Neural cell (in vitro differentiated cells): Measurements from ENCODE around the gene PTPN9. TPM values are rescaled to one million over a fixed set of nuclear protein-coding genes. Genes with fewer than 3 reads are reported as not detected.
"Not testable (repeated sequence)": the region's sequence is repeated elsewhere in the genome, so short reads cannot be mapped to it uniquely, and the experiment has no call there.

Experiments
- H2AFZ ChIP-seq: fragments of 200-600, 300-800 bp; sonication (generic), shearing (Covaris generic); 2 replicates; pipeline ENCODE4 v1.6.0; 2014; ENCODE audit warnings: low read depth, mild to moderate bottlenecking, antibody characterized with exemption, low read length, moderate library complexity
- H3F3A ChIP-seq: fragments of 200-600 bp; shearing (Covaris generic); 2 replicates; pipeline ENCODE4 v1.6.1; 2016; ENCODE audit warnings: mild to moderate bottlenecking, moderate library complexity, mixed read lengths, antibody characterized with exemption, low read length; ENCODE audit not compliant: insufficient read depth, poor library complexity, severe bottlenecking
- H3K27ac ChIP-seq: fragments of 200-600, 300-800 bp; sonication (generic), shearing (Covaris generic); 2 replicates; pipeline ENCODE4 v1.5.1; 2014; ENCODE audit warnings: mild to moderate bottlenecking, low read length, moderate library complexity
- H3K27me3 ChIP-seq: fragments of 300-800, 200-600 bp; sonication (generic), shearing (Covaris generic); 2 replicates; pipeline ENCODE4 v1.6.0; 2014; ENCODE audit warnings: mild to moderate bottlenecking, low read depth, low read length, moderate library complexity; ENCODE audit not compliant: insufficient read depth
- H3K36me3 ChIP-seq: fragments of 300-800, 200-600 bp; sonication (generic), shearing (Covaris generic); 2 replicates; pipeline ENCODE4 v1.5.1; 2014; ENCODE audit warnings: mild to moderate bottlenecking, antibody characterized with exemption, low read length, moderate library complexity; ENCODE audit not compliant: insufficient read depth
- H3K4me2 ChIP-seq: fragments of 300-800, 200-600 bp; sonication (generic), shearing (Covaris generic); 2 replicates; pipeline ENCODE4 v1.6.0; 2014; ENCODE audit warnings: mild to moderate bottlenecking, low read length
- H3K4me3 ChIP-seq: fragments of 300-800, 200-600 bp; sonication (generic), shearing (Covaris generic); 2 replicates; pipeline ENCODE4 v1.5.1; 2014; ENCODE audit warnings: mild to moderate bottlenecking, low read length, moderate library complexity
- H3K79me2 ChIP-seq: fragments of 200-600 bp; shearing (Covaris generic); replicated peaks from 2 replicates; pipeline ENCODE4 v1.6.0; 2014; ENCODE audit warnings: mild to moderate bottlenecking, low read length, moderate library complexity; ENCODE audit not compliant: insufficient read depth
- H3K9ac ChIP-seq: fragments of 300-800, 200-600 bp; sonication (generic), shearing (Covaris generic); 2 replicates; pipeline ENCODE4 v1.6.1; 2016; ENCODE audit warnings: mild to moderate bottlenecking, low read length, mixed read lengths
- H3K9me2 ChIP-seq: fragments of 200-600 bp; shearing (Covaris generic); 2 replicates; pipeline ENCODE4 v1.6.1; 2016; ENCODE audit warnings: mild to moderate bottlenecking, low read length, mixed read lengths; ENCODE audit not compliant: insufficient read depth
- H3K9me3 ChIP-seq: fragments of 200-600, 300-800 bp; sonication (generic), shearing (Covaris generic); 2 replicates; pipeline ENCODE4 v1.6.1; 2016; ENCODE audit warnings: mild to moderate bottlenecking, mixed run types, low read length, moderate library complexity, mixed read lengths
- H4K20me1 ChIP-seq: fragments of 200-600 bp; shearing (Covaris generic); 2 replicates; pipeline ENCODE4 v1.6.1; 2016; ENCODE audit warnings: mild to moderate bottlenecking, mixed run types; ENCODE audit not compliant: insufficient read depth
- EP300 ChIP-seq: fragments of 450-650 bp; conservative IDR thresholded peaks from 2 replicates; pipeline ENCODE4 v1.6.1; 2014; ENCODE audit warnings: antibody characterized with exemption, mild to moderate bottlenecking, moderate library complexity; ENCODE audit not compliant: poor library complexity, severe bottlenecking
- EZH2 ChIP-seq: fragments of 200-600, 300-800 bp; shearing (Covaris generic), sonication (generic); IDR thresholded peaks from 2 replicates; pipeline ENCODE4 v1.6.1; 2014; ENCODE audit warnings: antibody characterized with exemption, low read length, borderline replicate concordance, mild to moderate bottlenecking; ENCODE audit not compliant: insufficient read depth, poor library complexity, severe bottlenecking
- MXI1 ChIP-seq: fragments of 450-650 bp; conservative IDR thresholded peaks from 2 replicates; pipeline ENCODE4 v1.6.1; 2014; ENCODE audit warnings: antibody characterized with exemption, mild to moderate bottlenecking; ENCODE audit not compliant: poor library complexity, severe bottlenecking
- POLR2AphosphoS5 ChIP-seq: IDR thresholded peaks from 2 replicates; pipeline ENCODE4 v1.6.1; 2012
- RAD21 ChIP-seq: fragments of 450-650 bp; conservative IDR thresholded peaks from 2 replicates; pipeline ENCODE4 v1.6.1; 2014; ENCODE audit warnings: antibody characterized with exemption, mild to moderate bottlenecking, moderate library complexity
- SMC3 ChIP-seq: fragments of 450-650 bp; conservative IDR thresholded peaks from 2 replicates; pipeline ENCODE4 v1.6.1; 2014; ENCODE audit warnings: antibody characterized with exemption, mild to moderate bottlenecking, moderate library complexity; ENCODE audit not compliant: poor library complexity
- TAF1 ChIP-seq: IDR thresholded peaks from 2 replicates; pipeline ENCODE4 v1.6.1; 2012; ENCODE audit warnings: low read depth
- polyA plus RNA-seq: library from polyadenylated mRNA; depleted of rRNA; stranded (reverse); fragments of >200 nt; gene quantifications from 2 replicates; pipeline ENCODE4 v1.2.3, GENCODE V29; 2014
- TF ChIP-seq, protein P1 (sequence below): fragments of 450-650 bp; IDR thresholded peaks from 2 replicates; pipeline ENCODE4 v1.5.1; 2014; ENCODE audit warnings: antibody characterized with exemption, mild to moderate bottlenecking, moderate library complexity; ENCODE audit not compliant: poor library complexity, severe bottlenecking
- TF ChIP-seq, protein P2 (sequence below): IDR thresholded peaks from 2 replicates; pipeline ENCODE4 v1.6.1; 2012; ENCODE audit warnings: borderline replicate concordance

Gene PTPN9
- polyA plus RNA-seq, 1 donor from 2014 or later = 33.1 TPM

DNA sequence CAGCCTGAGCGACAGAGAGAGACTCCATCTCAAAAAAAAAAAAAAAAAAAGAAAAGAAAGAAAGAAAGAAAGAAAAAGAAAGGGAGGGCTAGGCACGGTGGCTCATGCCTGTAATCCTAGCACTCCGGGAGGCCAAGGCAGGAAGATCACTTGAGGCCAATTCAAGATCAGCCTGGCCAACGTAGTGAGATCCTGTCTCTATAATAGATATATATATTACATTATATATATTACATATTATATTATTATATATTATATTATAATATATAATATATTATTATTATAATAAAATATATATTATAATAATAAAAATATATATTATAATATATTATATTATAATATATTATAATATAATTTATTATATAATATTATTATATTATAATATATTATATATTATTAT is 48.9 kb downstream of the PTPN9 start:
- no peak overlapping the region for H3K27ac ChIP-seq
- H4K20me1 ChIP-seq = no peaks in the 10 kb centered on the region
- H3K36me3 ChIP-seq = no peaks in the 10 kb centered on the region
- TF ChIP-seq, protein P1, sequence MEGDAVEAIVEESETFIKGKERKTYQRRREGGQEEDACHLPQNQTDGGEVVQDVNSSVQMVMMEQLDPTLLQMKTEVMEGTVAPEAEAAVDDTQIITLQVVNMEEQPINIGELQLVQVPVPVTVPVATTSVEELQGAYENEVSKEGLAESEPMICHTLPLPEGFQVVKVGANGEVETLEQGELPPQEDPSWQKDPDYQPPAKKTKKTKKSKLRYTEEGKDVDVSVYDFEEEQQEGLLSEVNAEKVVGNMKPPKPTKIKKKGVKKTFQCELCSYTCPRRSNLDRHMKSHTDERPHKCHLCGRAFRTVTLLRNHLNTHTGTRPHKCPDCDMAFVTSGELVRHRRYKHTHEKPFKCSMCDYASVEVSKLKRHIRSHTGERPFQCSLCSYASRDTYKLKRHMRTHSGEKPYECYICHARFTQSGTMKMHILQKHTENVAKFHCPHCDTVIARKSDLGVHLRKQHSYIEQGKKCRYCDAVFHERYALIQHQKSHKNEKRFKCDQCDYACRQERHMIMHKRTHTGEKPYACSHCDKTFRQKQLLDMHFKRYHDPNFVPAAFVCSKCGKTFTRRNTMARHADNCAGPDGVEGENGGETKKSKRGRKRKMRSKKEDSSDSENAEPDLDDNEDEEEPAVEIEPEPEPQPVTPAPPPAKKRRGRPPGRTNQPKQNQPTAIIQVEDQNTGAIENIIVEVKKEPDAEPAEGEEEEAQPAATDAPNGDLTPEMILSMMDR = no peak
- TF ChIP-seq, protein P2, sequence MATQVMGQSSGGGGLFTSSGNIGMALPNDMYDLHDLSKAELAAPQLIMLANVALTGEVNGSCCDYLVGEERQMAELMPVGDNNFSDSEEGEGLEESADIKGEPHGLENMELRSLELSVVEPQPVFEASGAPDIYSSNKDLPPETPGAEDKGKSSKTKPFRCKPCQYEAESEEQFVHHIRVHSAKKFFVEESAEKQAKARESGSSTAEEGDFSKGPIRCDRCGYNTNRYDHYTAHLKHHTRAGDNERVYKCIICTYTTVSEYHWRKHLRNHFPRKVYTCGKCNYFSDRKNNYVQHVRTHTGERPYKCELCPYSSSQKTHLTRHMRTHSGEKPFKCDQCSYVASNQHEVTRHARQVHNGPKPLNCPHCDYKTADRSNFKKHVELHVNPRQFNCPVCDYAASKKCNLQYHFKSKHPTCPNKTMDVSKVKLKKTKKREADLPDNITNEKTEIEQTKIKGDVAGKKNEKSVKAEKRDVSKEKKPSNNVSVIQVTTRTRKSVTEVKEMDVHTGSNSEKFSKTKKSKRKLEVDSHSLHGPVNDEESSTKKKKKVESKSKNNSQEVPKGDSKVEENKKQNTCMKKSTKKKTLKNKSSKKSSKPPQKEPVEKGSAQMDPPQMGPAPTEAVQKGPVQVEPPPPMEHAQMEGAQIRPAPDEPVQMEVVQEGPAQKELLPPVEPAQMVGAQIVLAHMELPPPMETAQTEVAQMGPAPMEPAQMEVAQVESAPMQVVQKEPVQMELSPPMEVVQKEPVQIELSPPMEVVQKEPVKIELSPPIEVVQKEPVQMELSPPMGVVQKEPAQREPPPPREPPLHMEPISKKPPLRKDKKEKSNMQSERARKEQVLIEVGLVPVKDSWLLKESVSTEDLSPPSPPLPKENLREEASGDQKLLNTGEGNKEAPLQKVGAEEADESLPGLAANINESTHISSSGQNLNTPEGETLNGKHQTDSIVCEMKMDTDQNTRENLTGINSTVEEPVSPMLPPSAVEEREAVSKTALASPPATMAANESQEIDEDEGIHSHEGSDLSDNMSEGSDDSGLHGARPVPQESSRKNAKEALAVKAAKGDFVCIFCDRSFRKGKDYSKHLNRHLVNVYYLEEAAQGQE = no peak
- H3K4me3 ChIP-seq = no peak overlapping the region
- H3K79me2 ChIP-seq = peaks cover 12% of the 10 kb centered on the region
- H3F3A ChIP-seq = no peaks in the 10 kb centered on the region
- no peaks in the 10 kb centered on the region for H3K27me3 ChIP-seq
- no peak overlapping the region for H3K9ac ChIP-seq
- H3K9me2 ChIP-seq = no peaks in the 10 kb centered on the region
- no peaks in the 10 kb centered on the region for H3K9me3 ChIP-seq
- H3K4me2 ChIP-seq = no peak overlapping the region
- no peak overlapping the region for H2AFZ ChIP-seq

- not testable (repeated sequence) for H3K4me3 ChIP-seq, H3K36me3 ChIP-seq, H3F3A ChIP-seq, H4K20me1 ChIP-seq, H3K27ac ChIP-seq, H3K27me3 ChIP-seq, H3K9ac ChIP-seq, H3K4me2 ChIP-seq, H2AFZ ChIP-seq, H3K9me2 ChIP-seq, H3K9me3 ChIP-seq, H3K79me2 ChIP-seq
These were observed 53.4 kb downstream of the PTPN9 start for GRCh38 chr15:75525756-75526155.

GRCh38 chr15:75523011-75523410 is 56.1 kb downstream of the PTPN9 start:
- Histone ChIP-seq H3K9me3 (no peaks in the 10 kb centered on the region), H3K36me3 (peaks cover 9% of the 10 kb centered on the region), H3K79me2 (peaks cover 4% of the 10 kb centered on the region), H3K4me3 (no peak overlapping the region), H3K9ac (no peak overlapping the region), H2AFZ (no peak overlapping the region), H4K20me1 (no peaks in the 10 kb centered on the region), H3K27me3 (no peaks in the 10 kb centered on the region), H3K4me2 (no peak overlapping the region), H3K9me2 (no peaks in the 10 kb centered on the region), H3K27ac (no peak overlapping the region), H3F3A (no peaks in the 10 kb centered on the region)
- TF ChIP-seq SMC3 = no peak
- no peak for TF ChIP-seq EZH2
- TF ChIP-seq, protein P1 = no peak
- TF ChIP-seq, protein P2 = no peak
- no peak for TF ChIP-seq RAD21
- TF ChIP-seq POLR2AphosphoS5 = no peak
- TF ChIP-seq MXI1 = no peak
- no peak for TF ChIP-seq TAF1
- TF ChIP-seq EP300 = no peak
